SIG-M5 treated with dmso at 0.1 percent for 504 hours (cell line): ENCODE measurements around the gene TP53AIP1.
"Not testable (repeated sequence)": the region's sequence is repeated elsewhere in the genome, so short reads cannot be mapped to it uniquely, and the experiment has no call there.

Experiments
- DNase-seq: peaks from one replicate; lab custom pipeline; 2025; ENCODE audit not compliant: unreplicated experiment; lab: John Stamatoyannopoulos, UW

Gene TP53AIP1

GRCh38 chr11:128926437-128927107, 16.1 kb downstream of the TP53AIP1 start:
- no peak for DNase-seq

GRCh38 chr11:128926000-128926399, 16.7 kb downstream of the TP53AIP1 start:
- DNase-seq, result no peak

- no peak for DNase-seq
Observed at GRCh38 chr11:128925250-128925600, 17.4 kb downstream of the TP53AIP1 start.

- DNase-seq, result no peak
Observed at GRCh38 chr11:128924510-128925249, 18.0 kb downstream of the TP53AIP1 start.

- no peak for DNase-seq
Observed at GRCh38 chr11:128924104-128924503, 18.6 kb downstream of the TP53AIP1 start.

GRCh38 chr11:128921793-128922192, 20.9 kb downstream of the TP53AIP1 start:
- DNase-seq, result no peak

GRCh38 chr11:128920666-128921065, 22.0 kb downstream of the TP53AIP1 start:
- DNase-seq, result no peak

- not testable (repeated sequence) for DNase-seq
Observed at GRCh38 chr11:128919635-128920034, 23.0 kb downstream of the TP53AIP1 start.

GRCh38 chr11:128919216-128919615, 23.5 kb downstream of the TP53AIP1 start:
- DNase-seq, result no peak

- DNase-seq, result no peak
Observed at GRCh38 chr11:128917144-128917724, 25.4 kb downstream of the TP53AIP1 start.

- no peak for DNase-seq
Observed at GRCh38 chr11:128916681-128917080, 26.0 kb downstream of the TP53AIP1 start.

GRCh38 chr11:128916037-128916572, 26.6 kb downstream of the TP53AIP1 start:
- no peak for DNase-seq

GRCh38 chr11:128915149-128915521, 27.5 kb downstream of the TP53AIP1 start:
- no peak for DNase-seq

GRCh38 chr11:128914216-128915148, 28.2 kb downstream of the TP53AIP1 start:
- no peak for DNase-seq

GRCh38 chr11:128913806-128914205, 28.9 kb downstream of the TP53AIP1 start:
- no peak for DNase-seq

GRCh38 chr11:128911701-128912100, 31.0 kb downstream of the TP53AIP1 start:
- no peak for DNase-seq

- no peak for DNase-seq
Observed at GRCh38 chr11:128911239-128911638, 31.4 kb downstream of the TP53AIP1 start.

GRCh38 chr11:128910576-128910975, 32.1 kb downstream of the TP53AIP1 start:
- DNase-seq, result no peak

GRCh38 chr11:128909438-128910125, 33.1 kb downstream of the TP53AIP1 start:
- DNase-seq, result no peak
